Measurements from ENCODE around the gene NTN1. TPM values are rescaled to one million over a fixed set of nuclear protein-coding genes. Genes with fewer than 3 reads are reported as not detected.
"Not testable (repeated sequence)": the region's sequence is repeated elsewhere in the genome, so short reads cannot be mapped to it uniquely, and the experiment has no call there.

Gene NTN1
- total and polyA plus RNA-seq, 11 donors: 9.3 to 25.8 (median 17.3) TPM

- Histone ChIP-seq H3K27ac (peak overlapping the region in 11 of 12 donors; percentile 15 to 89 (median 67)), H3K27me3 (no peaks in the 10 kb centered on the region), H3K4me1 (peaks cover 0 to 18% (median 3%) of the 10 kb centered on the region in 12 donors), H3K4me3 (peak overlapping the region in 1 of 12 donors; percentile 5), H3K9me3 (no peaks in the 10 kb centered on the region), H3K36me3 (no peaks in the 10 kb centered on the region)
- intact Hi-C loops (cut with DNase I): loop anchor here in 2 of 10 donors (5.0 to 10.0 kb wide), 2 partner anchors 67 to 190 kb away; no protein-coding TSS in a partner anchor
- TF ChIP-seq CTCF (IDR thresholded peaks at IDR 0.05) (peak in 2 of 12 donors; percentile 21 to 37), POLR2A (IDR thresholded peaks at IDR 0.05) (no peak)
- 54 to 72% (median 63%) methylated on average over 17 to 18 of the region's 18 CpGs for WGBS, 4 donors
- DNase-seq (peak; percentile 57 to 89 (median 78)), ATAC-seq (peak; percentile 94 to 96 (median 96))
Observed at GRCh38 chr17:9104370-9105041, 83.2 kb downstream of the NTN1 start.

- Histone ChIP-seq H3K27me3 (no peaks in the 10 kb centered on the region), H3K4me1 (peaks cover 0 to 18% (median 3%) of the 10 kb centered on the region in 12 donors), H3K36me3 (no peaks in the 10 kb centered on the region), H3K4me3 (peak overlapping the region in 2 of 12 donors; percentile 0 to 5), H3K9me3 (no peaks in the 10 kb centered on the region), H3K27ac (peak overlapping the region; percentile 6 to 89 (median 62))
- DNase-seq (no peak), ATAC-seq (peak in 2 of 4 donors; percentile 5 to 6)
- 69 to 72% (median 70%) methylated on average over 9 of the region's 9 CpGs for WGBS, 4 donors
- intact Hi-C loops (cut with DNase I): loop anchor here in 1 of 10 donors (10.0 kb wide), 1 partner anchor 190 kb away; no protein-coding TSS in a partner anchor
- TF ChIP-seq CTCF (IDR thresholded peaks at IDR 0.05) (no peak), POLR2A (IDR thresholded peaks at IDR 0.05) (no peak)
Observed at GRCh38 chr17:9105068-9105868, 84.0 kb downstream of the NTN1 start.

- intact Hi-C loops (cut with DNase I): loop anchor here in 1 of 10 donors (10.0 kb wide), 1 partner anchor 189 kb away; no protein-coding TSS in a partner anchor
- ATAC-seq, H3K9me3 ChIP-seq, H3K27me3 ChIP-seq, H3K4me3 ChIP-seq, H3K27ac ChIP-seq, H3K36me3 ChIP-seq, DNase-seq: not testable (repeated sequence)
- peaks cover 0 to 13% (median 3%) of the 10 kb centered on the region in 12 donors for H3K4me1 ChIP-seq
- WGBS, 4 donors: 79 to 86% (median 83%) methylated on average over 9 of the region's 9 CpGs
Observed at GRCh38 chr17:9106278-9106677, 85.0 kb downstream of the NTN1 start.

GRCh38 chr17:9107527-9107926, 86.2 kb downstream of the NTN1 start:
- ATAC-seq: no peak
- no peak overlapping the region for H3K27ac ChIP-seq
- no peaks in the 10 kb centered on the region for H3K27me3 ChIP-seq
- peaks cover 0 to 10% (median 0%) of the 10 kb centered on the region in 12 donors for H3K4me1 ChIP-seq
- intact Hi-C loops (cut with DNase I): loop anchor here in 1 of 10 donors (10.0 kb wide), 1 partner anchor 187 kb away; no protein-coding TSS in a partner anchor
- H3K4me3 ChIP-seq: no peak overlapping the region
- no peak for DNase-seq
- WGBS, 4 donors: 89 to 94% (median 92%) methylated on average over 4 of the region's 4 CpGs
- no peaks in the 10 kb centered on the region for H3K36me3 ChIP-seq
- H3K9me3 ChIP-seq: no peaks in the 10 kb centered on the region
- no peak for TF ChIP-seq CTCF (IDR thresholded peaks at IDR 0.05)
- TF ChIP-seq POLR2A (IDR thresholded peaks at IDR 0.05): no peak

Data from heart left ventricle (tissue), 16 donors.